GM11168 (cell line): ENCODE data around the gene FCRL6.

Experiments
- in situ Hi-C: fragments of 300-500 bp; cut with MboI; formaldehyde crosslinking; loops from one replicate; pipeline ENCODE4 v1.12.0; 2022; ENCODE audit warnings: low sequenced_read_pairs; ENCODE audit not compliant: unreplicated experiment

FCRL6 gene

DNA sequence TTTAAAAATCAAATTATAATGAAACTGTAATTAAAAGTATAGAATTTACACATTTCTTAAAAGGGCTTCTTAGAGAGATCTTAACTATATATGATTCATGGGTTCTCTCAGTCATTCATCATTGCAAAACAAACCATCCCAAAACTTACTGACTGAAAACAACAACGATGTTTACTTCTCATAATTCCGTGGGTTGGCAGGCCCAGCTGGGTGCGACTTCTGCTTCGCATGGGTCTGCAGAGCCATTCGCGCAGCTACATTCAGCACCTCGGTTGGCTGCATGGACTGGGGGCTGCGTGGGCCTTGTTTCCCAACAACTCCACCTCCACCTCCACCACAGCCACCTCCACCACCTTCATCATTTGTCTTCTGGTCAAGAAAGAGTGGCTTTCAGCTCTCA is 28.6 kb downstream of the FCRL6 start:
- in situ Hi-C loops, result no loop called here

DNA sequence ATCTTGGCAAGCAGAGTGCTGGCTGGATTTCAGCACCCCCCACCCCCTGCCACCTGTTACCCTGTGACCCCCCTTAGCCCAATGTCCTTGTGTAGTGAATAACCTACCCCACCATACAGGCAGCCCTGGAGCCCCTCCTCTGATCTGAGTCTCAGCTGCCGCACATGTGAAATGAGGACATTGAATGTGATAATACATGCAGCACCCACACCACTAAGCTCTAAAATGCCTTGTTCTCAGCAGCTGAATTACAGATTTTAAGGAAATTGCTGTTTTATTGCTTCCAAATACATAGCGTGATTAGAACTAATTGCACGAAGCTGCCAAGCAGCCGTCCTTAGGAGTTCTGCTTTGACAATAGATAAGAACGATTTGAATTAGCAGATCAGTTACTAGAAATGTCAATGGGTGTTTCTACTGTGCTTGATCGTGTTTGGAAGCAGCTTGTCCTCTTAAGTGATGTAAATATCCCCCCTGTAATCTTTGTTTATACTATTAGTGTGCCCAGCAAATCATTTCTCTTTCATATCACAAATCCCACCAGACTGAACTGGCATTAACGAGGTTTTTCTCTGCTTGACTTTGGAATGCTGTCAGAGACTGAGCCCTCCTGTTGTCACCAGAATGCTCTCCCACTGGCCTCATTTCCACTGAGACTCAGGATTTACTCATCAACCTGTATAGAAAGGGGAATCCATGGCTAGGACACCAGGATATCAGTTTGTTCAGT is 29.4 kb downstream of the FCRL6 start:
- in situ Hi-C loops, result no loop called here

DNA sequence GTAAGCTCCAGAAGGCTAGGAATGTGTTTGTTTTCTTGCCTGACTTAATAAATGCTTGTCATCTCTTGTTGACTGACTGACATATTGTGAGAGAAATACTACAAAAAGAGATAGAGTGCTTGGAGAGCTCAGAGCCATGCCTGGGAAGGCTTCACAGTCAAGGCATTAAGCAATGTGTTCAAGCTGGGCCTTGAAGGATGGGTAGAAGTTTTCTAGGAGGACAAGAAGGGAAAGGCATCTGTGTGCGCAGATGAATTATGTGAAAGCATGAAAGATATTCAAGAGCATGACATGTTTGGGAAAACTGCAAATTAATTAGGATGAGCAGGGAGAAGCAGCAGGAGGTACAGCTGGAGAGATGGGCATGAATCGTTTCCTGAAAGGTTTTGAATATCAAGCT is 30.1 kb downstream of the FCRL6 start:
- in situ Hi-C loops, result no loop called here

DNA sequence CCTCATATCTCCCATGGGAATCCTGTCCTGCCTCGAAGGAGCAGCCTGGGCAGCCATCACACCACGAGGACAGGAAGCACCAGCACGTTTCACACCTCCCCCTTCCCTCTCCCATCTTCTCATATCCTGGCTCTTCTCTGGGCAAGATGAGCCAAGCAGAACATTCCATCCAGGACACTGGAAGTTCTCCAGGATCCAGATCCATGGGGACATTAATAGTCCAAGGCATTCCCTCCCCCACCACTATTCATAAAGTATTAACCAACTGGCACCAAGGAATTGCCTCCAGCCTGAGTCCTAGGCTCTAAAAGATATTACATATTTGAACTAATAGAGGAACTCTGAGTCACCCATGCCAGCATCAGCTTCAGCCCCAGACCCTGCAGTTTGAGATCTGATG is 33.2 kb downstream of the FCRL6 start:
- in situ Hi-C loops, result no loop called here

DNA sequence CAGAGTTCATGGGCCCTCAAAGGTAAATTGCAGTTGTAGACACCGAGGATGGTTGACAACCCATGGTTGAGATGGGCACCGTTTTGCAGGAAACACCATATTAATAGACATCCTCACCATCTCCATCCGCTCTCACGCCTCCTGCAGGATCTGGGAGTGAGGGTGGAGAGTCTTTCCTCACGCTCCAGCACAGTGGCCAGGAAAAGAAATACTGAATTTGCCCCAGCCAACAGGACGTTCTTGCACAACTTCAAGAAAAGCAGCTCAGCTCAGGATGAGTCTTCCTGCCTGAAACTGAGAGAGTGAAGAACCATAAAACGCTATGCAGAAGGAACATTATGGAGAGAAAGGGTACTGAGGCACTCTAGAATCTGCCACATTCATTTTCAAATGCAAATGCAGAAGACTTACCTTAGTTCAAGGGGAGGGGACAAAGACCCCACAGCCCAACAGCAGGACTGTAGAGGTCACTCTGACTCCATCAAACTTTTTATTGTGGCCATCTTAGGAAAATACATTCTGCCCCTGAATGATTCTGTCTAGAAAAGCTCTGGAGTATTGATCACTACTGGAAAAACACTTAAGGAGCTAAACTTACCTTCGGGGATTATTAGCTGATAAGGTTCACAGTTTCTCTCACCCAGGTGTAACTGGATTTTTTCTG is 33.8 kb downstream of the FCRL6 start:
- in situ Hi-C loops, result no loop called here

DNA sequence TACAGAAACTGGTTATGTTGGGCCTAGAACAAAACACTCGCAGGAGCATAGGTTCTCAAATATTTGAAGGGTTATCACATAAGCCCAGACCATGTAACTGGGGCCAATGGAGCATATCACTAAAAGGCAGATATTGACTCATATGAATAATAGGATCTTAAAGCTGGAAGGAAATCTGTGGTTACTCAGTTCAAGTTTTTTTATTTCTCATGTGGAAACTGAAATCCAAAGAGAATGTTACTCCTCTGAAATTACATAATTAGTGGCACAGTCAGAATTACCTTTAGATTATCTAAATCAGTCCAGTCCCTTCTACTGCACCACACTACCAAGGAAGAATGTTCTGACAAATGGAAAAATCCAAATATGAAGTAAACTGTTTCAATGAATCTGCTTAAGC is 36.6 kb downstream of the FCRL6 start:
- in situ Hi-C loops, result no loop called here

DNA sequence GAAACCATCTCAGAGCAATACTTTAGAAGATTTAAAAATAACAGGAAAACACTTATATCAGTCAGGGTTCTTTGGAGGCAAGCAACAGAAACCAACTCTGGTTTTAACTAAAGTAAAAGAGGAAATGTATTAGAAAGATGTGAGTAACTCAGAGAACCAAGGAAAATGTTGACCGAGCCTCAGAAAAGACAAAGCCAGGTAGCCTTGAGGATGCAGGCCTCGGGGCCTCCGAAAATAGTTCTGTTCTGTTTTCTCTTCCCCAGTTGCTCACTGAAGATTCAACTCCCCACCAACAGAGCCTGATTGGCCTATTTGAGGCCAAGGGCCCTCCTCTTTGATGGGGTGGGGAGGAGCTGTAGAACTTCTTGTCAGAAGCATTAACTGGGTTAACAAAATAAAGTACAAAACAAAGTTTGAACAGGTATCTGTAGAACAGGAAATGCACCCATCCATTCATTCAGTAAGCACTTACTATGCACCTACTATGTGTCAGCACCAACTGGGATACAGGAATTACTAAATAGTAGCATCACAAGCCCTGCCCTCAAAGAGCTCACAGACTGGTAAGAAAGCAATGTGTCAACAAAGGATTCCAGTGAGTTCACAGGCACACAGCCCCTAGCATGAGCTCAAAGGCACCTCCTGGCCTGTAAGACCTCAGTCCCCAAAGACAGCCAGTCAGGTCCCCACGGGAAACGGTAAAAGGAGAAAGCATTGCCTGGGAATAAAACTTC is 37.1 kb downstream of the FCRL6 start:
- in situ Hi-C loops, result no loop called here

DNA sequence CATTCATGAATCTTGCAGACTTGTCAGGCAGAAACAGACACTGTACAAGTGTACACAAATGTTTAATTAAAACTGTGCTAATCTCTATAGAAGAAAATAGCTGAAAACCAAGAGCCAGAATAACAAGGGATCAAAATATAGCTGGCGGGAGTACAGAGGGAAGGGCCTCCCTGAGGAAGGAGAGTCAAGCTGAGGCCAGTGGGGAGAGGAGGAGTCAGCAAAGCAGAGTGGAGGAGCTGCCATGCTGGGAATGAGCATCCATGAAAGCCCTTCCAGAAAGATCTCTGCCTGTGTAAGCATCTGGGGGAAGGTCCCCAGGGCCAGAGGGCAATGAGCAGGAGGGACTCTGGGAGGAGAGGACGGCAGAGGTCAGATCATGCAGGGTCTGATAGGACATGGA is 39.6 kb downstream of the FCRL6 start:
- in situ Hi-C loops, result no loop called here

DNA sequence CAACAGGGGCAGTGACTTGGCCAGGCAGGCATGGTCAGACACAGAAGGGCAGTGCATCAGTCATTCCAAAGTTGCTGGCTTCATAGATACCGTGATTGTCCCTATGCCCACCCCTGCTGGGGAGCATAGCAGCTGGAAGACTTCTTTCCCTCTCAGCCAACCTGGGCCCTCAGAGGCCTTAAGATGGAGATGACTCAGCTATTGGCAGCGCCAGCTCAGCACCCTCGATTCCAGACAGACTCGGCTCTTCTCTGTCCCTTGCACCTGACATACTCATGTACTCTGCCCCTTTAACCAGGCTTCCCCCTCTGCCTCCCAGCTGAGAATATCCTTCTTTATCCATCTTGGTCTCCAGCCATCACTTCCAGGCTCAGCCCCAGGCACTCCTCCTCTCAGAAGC is 41.3 kb downstream of the FCRL6 start:
- in situ Hi-C loops, result no loop called here

DNA sequence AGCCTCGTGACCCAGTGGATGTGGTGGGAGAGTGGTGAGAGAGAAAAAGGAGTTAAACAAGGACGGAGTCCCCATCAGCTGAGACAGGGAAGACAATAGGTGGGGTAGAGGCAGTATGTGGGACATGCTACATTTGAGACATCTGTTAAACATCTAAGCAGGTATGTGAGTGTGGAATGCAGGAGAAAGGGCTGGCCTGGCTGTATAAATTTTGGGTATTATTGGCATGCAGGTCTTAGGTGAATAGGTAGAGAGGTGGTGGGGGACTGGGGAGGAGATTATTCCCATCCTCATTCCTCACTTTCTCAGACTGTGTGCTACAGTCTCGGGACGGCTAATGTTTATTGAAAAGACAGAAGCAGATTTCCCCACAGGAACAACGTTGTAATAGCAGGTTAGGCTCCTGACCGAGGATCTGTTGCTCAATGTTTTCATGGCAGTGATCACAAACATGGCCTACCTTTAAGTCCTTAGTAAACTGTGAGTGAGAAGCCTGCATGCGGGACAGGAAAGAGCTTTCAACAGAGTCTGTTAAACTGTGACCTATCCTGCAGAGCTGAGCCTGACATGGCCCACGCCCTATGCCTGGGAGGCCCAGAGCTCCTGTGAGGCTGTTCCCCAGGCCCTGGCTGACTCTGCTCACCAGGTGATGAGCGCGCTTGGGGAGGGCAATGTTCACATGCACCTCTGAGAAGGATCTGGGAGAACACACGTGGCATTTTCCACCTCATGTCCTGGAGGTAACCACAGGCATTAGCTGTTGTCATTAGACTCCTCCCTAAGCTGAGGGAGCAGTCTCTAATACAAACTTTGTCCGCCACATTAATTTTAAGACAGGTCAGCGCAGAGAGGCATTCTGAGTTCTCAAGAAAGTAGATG is 43.8 kb downstream of the FCRL6 start:
- in situ Hi-C loops, result no loop called here

DNA sequence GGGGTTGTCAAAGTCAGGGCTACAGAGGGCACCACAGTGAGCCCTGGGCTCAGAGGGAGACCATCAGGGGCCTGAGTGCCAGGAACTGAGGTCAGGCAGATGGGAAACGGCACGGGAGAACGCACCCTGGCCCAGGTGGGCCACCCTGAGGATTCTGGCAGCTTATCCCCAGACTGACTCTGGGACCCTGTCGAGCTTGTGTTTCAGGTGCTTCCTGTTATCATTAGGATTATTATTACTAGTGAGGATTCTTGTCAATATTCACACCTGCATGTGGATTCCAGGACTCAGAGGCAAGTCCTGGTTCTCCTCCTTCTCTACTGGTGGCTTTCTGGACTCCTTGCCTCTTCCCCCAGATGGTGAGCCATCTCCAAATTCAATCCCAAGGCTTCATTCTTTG is 45.1 kb downstream of the FCRL6 start:
- in situ Hi-C loops, result no loop called here

DNA sequence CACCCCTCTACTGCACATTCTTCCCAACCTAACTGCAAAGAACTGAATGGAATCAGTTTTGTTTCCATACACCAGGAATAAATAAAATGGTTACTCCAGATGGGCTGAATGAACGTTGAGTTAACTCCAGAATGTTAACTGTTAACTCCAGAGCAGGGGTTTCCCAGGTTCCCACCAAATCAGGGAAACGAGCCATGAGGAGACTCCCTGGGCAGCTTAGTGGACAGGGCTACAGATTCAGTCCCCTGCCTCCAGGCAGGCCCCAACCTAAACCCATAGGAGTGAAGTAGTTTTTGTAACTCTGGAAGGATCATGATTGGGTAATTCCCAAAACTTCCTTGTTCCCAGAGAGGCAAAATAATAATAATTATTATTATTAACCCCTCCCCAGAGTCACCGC is 46.2 kb downstream of the FCRL6 start:
- in situ Hi-C loops, result no loop called here

DNA sequence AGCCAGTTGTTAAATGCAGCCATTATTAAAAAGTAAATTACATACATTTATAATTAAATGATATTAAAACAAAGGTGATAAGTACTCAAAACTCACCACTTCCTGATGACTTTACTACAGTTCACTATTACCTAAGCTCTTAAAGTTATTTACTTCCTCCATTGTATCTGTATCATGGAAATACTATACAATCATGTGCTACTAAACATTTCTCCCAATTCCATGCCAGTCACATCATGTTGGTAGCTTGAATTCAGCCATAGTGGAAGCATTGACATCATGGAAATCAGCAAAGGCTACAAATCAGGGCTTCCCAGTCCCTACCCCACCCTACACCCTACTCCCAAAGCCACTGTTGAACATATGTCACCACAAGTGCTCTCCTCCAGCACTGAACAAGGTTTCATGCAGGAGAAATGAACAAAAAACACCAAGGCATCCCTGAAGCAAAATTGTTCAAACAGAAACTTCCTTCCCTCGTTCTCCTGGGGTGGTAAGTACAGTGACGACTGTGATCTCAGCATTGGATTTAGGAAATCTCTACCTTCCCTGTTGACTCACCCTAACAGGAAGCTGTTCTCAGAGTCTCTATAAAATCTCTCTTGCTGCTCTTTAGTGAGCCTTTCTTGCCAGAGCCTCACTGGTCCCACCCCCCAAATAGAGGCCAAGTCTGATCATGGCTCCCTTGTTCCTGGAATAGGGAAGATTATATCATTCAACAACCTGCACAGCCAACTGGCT is 47.6 kb downstream of the FCRL6 start:
- in situ Hi-C loops, result no loop called here

DNA sequence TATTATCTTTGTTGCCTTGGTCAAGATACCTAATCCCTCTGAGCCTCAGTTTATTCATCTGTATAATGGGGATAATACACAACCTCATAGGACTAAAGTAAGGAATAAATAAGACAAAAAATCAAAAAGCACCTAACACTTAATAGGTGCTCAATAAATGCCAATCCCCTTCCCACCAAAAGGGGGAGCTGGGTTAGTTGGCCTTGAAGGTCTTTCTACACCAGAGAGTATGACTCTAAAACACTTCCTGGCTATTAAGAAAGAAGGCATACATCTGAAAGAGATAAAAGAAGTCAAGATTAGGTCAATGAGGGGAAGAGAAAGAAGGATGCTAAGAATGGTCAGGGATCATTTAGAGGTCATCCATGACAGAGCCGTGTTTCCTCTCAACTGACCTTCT is 49.2 kb downstream of the FCRL6 start:
- in situ Hi-C loops, result no loop called here

DNA sequence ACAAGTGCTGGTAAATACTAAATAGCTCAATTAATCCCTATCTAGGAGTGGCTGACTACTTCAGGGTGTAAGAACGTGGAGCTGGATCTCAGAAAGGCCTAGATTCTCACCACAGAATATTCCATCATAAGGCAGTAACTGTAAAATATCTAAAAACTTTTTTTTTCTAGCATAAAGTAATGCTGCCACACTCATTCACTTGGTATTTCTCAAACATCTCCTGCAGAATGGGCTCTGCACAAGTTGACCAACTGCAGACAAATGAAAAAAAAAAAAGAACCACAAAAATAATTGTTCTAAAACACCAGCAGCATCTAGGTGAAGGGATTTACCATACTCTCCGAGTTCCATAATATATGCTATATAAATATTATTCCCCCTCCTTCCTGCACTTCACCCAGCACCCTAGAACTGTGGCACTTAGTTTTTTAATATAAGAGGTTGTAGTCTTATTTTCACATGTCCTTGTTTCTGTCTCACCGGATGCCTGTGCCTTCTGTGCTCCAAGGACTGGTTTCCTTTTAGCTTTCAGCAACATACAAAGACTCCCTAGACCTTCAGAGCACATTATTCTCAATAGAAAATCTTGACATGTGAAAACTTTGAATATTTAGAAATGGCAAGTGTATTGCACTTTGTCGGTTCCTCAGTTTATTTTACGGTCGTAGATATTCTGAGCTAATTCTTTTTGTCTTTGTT is 51.4 kb downstream of the FCRL6 start:
- in situ Hi-C loops, result no loop called here

DNA sequence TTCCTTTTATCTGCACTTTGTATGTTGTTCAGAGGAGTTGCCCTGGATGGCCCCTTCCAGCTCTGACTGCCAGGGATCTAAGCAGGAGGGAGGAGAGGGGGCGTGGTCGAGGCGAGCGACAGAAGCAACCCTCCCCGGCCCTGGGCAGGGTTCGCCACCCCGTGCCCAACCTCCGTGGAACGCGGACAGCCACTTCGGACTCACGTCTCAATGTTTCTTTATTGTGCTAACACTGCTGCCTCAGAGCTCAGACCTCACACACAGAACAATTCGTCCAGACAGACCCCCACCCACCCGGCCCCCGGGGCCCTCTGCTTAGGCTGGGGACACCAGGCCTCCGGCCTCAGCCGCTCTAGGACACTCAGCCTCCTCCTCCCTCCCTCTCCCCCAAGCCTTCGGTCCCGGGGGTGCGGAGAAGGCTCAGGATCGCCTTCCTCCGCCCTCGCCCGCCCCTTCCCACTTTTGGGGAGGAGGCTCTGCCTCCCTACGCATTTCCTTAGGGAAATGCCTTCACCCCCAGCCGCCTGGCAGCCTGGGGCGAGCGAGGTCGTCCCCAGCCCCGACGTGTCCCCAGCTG is 52.0 kb downstream of the FCRL6 start:
- in situ Hi-C loops, result no loop called here

DNA sequence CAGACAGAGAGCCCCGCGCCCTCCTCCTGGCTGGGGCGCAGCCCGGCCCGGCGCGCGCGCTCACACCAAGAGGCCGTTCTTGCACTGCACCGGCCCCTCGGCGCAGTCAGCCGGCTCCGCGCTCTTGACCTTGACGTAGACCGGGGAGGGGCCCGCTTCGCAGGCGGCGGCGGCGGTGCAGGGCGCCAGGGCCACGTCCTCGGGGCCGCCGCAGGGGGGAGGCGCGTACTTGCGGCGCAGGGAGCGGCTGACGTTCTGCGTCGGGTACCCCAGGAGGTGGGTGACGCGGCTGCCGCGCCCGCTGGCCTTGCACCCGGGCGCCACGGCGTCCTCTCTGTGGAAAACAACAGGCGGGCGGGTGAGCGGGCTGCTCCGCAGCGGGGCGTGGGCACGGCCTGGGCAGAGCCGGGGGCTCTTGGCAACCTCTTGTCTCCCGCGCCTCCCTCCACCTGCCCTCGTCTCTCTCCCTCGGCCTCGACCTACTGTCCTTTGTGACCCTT is 52.6 kb downstream of the FCRL6 start:
- in situ Hi-C loops, result no loop called here

DNA sequence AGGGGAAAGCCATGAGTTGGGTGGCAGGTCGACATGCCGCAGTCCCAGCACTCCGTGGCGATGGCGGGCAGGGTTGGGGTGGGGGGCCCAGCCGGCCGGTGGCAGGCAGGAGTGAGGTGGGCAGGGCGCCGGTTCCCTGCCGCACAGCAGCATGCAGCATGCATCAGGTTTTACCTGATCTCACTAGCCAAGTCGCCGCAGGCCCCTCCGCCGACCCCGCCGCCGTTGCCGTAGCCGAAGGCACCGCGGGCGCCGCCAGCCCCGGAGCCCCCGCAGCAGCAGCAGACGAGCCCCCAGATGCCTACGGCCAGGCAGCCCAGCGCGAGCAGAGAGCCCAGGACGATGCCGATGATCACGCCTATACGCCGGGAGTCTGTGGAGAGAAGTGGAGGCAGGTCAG is 53.5 kb downstream of the FCRL6 start:
- in situ Hi-C loops, result no loop called here

DNA sequence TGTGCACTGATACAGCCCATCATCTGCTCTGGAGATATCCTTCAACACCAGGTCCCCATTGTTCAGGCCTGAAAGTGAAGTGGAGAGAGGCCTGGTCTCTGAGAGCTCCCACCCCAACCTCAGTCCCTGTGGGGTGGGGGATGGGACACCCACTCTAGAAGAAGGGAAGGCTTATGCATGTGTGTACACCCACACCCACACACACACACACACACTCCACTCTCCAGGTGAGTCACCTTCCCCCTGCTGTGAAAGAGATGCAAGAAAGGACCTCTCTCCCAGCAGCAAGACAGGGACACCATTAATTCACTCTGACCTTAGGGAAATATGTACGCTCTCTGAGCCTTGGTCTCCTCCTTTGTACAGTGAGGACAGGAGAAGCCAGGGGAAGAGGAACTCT is 54.4 kb downstream of the FCRL6 start:
- in situ Hi-C loops, result no loop called here
